ENCODE data around the gene PRDM2.

PRDM2 gene

GRCh38 chr1:13809461-13810159 lies 109.6 kb downstream of the PRDM2 start:
- no peak overlapping the region for H3K27ac Mint-ChIP-seq
- no peak overlapping the region for H3K4me3 Mint-ChIP-seq
- no peaks in the 10 kb centered on the region for H3K9me3 Mint-ChIP-seq
- peaks cover 4% of the 10 kb centered on the region for H3K36me3 Mint-ChIP-seq (ENCODE audit: low read depth)
- H3K27me3 Mint-ChIP-seq (ENCODE audit: low read depth) = no peaks in the 10 kb centered on the region
- no peak for TF ChIP-seq CTCF (IDR thresholded peaks at IDR 0.05; ENCODE audit: unreplicated experiment in 3 of 3)
- H3K4me1 Mint-ChIP-seq = no peaks in the 10 kb centered on the region

- H3K9me3 Mint-ChIP-seq = no peaks in the 10 kb centered on the region
- no peak overlapping the region for H3K27ac Mint-ChIP-seq
Measured at GRCh38 chr1:13812456-13813397, 112.7 kb downstream of the PRDM2 start.

GRCh38 chr1:13813398-13814012 lies 113.5 kb downstream of the PRDM2 start:
- no peaks in the 10 kb centered on the region for H3K4me1 Mint-ChIP-seq
- no peak overlapping the region for H3K27ac Mint-ChIP-seq
- peaks cover 2% of the 10 kb centered on the region for H3K36me3 Mint-ChIP-seq (ENCODE audit: low read depth)

More at GRCh38 chr1:13812456-13813397, 112.7 kb downstream of the PRDM2 start:
- no peaks in the 10 kb centered on the region for H3K4me1 Mint-ChIP-seq
- peaks cover 4% of the 10 kb centered on the region for H3K36me3 Mint-ChIP-seq (ENCODE audit: low read depth)
- no peak overlapping the region for H3K4me3 Mint-ChIP-seq
- H3K27me3 Mint-ChIP-seq (ENCODE audit: low read depth) = no peaks in the 10 kb centered on the region
- no peak for TF ChIP-seq CTCF (IDR thresholded peaks at IDR 0.05; ENCODE audit: unreplicated experiment in 3 of 3)

GRCh38 chr1:13814131-13814530 lies 114.1 kb downstream of the PRDM2 start:
- Mint-ChIP-seq H3K27ac (no peak overlapping the region), H3K27me3 (ENCODE audit: low read depth) (no peaks in the 10 kb centered on the region), H3K4me1 (no peaks in the 10 kb centered on the region), H3K4me3 (no peak overlapping the region), H3K36me3 (ENCODE audit: low read depth) (no peaks in the 10 kb centered on the region), H3K9me3 (no peaks in the 10 kb centered on the region)
- TF ChIP-seq CTCF (IDR thresholded peaks at IDR 0.05; ENCODE audit: unreplicated experiment in 3 of 3) = no peak

More at GRCh38 chr1:13813398-13814012, 113.5 kb downstream of the PRDM2 start:
- peak; percentile 38 to 65 (median 58) for TF ChIP-seq CTCF (IDR thresholded peaks at IDR 0.05; ENCODE audit: unreplicated experiment in 3 of 3)
- Mint-ChIP-seq H3K9me3 (no peaks in the 10 kb centered on the region), H3K4me3 (no peak overlapping the region), H3K27me3 (ENCODE audit: low read depth) (no peaks in the 10 kb centered on the region)

GRCh38 chr1:13816016-13816760 lies 116.2 kb downstream of the PRDM2 start:
- Mint-ChIP-seq H3K9me3 (no peaks in the 10 kb centered on the region), H3K4me3 (no peak overlapping the region), H3K36me3 (ENCODE audit: low read depth) (no peaks in the 10 kb centered on the region), H3K27ac (no peak overlapping the region), H3K4me1 (no peaks in the 10 kb centered on the region), H3K27me3 (ENCODE audit: low read depth) (no peaks in the 10 kb centered on the region)
- TF ChIP-seq CTCF (IDR thresholded peaks at IDR 0.05; ENCODE audit: unreplicated experiment in 3 of 3) = no peak

Measured in nephron (organoid).